NCI-H2081 (cell line): ENCODE results near the gene RTN4.

Experiments
- DNase-seq, 2 experiments: peaks; one replicate each; lab custom pipeline; 2025; lab: John Stamatoyannopoulos, UW

The RTN4 gene

DNA sequence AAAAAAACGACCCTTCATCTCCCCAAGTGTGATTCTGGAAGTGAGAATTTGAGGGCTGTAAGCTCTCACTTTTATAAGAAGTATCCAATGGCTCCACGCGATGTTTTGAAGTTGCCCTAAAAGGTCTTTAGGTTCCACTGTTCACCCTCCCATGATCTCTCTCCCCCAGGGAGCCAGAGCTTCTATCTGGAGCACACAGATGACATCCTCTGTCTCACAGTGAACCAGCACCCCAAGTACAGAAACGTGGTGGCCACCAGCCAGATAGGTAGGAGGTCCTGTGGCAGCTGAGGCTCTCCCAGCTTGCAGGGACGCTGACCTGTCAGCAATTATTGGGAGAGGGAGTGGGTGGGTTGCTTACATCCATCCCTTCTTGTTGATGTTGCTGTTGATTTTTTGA, 97.8 kb downstream of the RTN4 start:
- DNase-seq, result no peak

GRCh38 chr2:54950811-54951210, 99.4 kb downstream of the RTN4 start:
- no peak for DNase-seq

DNA sequence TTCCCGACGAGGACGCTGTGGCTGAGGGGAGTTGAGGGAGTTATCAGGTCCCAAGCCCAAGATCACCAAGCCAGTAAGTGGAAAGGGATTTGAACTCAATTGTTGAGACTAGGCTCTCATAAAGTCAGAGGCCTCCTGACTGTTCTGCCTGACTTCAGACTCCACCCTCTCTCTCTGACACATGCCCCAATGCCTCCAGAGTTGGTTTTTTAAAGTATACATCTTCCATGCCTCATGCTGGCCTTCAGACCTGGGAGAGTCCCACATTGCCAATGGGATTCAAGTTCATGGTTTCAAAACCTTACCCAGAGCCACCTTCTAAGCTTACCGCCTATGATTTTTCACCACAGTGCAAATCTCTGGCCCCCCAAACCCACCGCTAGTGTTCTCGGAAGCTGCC, 100.8 kb downstream of the RTN4 start:
- DNase-seq, result no peak

DNA sequence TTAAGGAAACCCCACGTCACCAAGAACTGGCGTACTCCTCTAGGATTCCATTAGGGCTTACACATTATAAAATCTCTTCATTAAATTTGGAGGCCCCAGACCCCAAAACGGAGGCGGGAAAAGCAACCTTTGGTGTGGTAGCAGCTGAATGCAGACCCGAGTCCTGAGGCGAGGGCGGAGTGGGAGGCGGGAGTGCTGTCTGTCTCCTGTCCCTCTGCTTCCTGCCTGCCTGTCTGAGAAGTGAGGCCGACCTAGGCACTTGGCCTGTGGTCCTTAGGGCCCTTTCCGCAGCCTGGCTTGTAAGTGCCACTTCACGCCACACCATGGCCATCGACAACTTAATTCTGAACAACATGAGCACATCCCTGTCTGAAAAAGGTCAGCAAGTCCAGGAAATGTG, 102.1 kb downstream of the RTN4 start:
- no peak for DNase-seq

DNA sequence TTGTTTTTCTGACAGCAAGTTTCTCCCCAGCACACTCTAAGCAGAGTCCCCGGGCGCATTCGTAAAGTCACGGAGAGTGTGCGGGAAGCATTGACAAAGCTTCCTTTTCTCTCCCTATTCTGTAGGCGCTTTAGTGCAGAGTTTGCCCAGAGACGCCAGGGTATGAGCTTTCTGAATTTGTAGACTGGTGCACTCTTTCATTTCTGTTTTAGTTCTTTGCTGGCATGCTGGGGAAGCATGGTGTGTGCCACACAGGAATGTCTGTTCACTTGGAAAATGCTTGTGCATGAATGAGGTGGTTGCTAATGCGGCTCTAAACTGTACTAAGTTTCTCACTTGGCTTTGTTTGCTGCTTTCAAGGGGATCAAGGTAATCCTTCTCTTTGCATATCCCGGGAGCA, 102.6 kb downstream of the RTN4 start:
- DNase-seq, result no peak

DNA sequence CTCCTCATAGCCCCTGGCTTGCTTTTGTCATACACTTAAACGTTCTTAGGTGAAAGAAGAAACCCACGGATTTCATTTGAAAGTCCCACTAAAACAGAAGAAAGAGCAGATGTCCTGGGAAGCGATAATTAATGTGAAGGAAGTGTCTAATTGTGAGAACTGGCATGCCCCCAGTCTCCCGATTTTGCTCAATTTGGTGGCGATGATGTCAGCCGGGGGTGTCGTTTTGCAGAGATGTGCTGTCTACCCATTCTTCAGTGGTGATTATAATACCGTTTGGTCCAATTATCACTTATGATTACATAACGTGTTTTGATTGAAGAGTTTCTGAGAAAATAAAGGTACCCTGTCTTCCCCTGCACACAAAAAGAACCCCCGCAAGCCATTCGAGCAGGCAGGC, 103.1 kb downstream of the RTN4 start:
- DNase-seq, result no peak

GRCh38 chr2:54946220-54946805, 103.9 kb downstream of the RTN4 start:
- no peak for DNase-seq

DNA sequence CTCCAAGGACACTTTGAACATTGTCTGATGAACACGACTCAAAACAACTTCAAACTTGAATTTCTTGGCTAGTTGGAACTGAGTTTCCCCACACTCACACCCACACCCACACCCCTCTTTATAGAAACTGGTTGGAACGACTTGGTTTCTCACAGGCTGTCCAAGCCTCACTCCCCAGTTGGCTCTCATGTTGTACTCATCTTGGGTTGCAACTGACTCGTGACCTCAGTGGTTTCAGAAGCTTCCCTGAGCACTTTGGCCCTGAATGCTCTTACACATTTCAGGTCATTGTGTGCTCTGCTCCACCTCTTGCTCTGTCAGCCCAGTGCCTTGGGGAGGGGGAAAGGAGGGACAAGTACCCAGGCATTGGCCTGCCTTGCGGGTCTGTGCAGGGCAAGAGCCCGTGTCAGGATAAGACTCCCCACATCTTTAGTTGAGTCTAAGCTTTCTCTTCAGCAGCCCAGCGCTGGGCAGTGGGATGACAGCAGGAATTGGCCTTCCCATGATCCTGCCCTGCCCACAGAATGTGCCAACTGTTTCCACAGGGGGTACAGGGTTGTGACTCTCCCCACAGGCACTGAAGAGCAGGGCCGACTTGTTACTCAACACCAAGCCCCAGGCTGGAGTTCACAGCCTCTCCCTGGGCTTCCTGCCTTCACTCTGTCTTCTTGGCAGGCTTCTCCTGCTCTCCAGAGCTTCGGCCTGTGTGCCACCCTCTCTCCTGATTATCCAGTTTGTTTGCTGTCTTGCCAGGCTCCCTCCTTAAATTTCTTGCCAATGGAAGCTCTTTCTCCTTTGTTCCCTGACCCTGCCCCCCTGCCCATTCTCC, 104.6 kb downstream of the RTN4 start:
- DNase-seq, result no peak

- DNase-seq, result no peak
Measured at GRCh38 chr2:54944724-54945326, 105.4 kb downstream of the RTN4 start.

- DNase-seq, result no peak
Measured at GRCh38 chr2:54942373-54942772, 107.9 kb downstream of the RTN4 start.

DNA sequence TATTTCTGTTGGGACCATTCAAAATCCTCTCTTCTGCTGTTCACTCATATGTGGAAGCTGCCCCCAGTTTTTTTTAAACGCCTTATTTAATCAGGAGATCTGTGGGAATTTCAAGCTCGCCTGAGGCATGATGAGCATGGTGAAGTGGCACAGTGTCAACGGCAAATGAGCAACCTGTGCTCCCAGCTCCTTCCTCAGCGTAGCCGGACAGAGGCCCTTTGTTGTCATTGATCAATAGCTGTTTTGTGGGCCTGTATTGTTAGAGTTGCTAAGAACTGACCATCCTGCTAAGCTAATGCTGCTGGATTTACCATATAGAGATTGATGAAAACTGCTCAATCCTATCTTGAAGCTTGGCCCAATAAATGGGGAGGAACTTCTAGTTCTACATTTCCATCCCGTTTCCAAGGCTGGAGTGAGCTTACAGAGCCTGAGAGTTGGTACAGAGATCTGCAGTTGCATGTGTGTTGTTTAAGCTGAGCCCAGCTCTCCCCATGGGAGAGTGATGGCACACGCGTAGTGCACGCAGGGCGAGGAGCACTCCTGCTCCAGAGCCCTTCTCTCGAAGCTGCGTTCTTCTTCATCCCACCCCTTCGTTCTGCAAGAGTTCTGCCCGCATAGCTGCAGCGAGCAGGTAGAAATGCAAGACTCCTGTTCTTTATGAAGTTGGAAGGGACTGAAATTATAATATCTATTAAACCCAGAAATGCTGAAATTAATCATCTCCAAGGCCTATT, 108.8 kb downstream of the RTN4 start:
- DNase-seq, result no peak

DNA sequence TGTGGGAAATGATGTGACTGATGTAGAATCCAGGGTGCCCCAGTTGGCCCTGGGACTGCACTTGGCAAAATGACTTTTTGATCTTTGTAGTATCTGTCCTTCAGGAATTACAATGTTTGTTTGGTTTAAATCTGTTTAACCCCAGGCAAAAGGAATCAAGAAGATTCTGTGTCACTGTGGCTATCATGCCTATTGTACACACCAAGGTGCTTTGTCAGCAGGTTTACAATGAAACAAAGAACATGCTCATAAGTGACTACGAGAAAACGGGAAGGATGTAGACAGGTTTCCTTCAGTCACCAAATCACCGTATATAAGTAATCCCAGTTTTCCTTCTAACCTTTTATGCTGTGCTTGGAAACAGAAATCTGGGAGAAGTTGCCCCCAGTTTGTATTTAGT, 109.5 kb downstream of the RTN4 start:
- no peak for DNase-seq

GRCh38 chr2:54939446-54940118, 110.7 kb downstream of the RTN4 start:
- DNase-seq, result no peak

GRCh38 chr2:54936766-54937165, 113.5 kb downstream of the RTN4 start:
- DNase-seq, result no peak

DNA sequence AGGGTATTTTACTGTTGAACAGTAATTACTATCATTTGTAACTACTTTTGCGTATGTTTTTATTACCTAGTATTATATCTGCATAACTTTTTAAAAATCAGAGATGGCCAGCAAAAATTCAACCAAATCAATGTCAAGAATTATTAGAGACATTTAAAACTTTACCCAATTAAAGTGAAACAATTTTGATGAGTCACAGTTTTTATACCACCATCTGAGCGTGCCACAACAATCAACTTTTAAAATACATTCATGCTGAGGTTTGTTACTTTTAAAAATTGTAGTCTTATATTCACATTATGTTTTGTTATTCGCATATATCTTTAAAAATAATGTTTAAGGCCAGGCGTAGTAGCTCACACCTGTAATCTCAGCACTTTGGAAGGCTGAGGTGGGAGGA, 114.9 kb downstream of the RTN4 start:
- DNase-seq, result no peak

- no peak for DNase-seq
Measured at GRCh38 chr2:54931473-54931872, 118.8 kb downstream of the RTN4 start.

DNA sequence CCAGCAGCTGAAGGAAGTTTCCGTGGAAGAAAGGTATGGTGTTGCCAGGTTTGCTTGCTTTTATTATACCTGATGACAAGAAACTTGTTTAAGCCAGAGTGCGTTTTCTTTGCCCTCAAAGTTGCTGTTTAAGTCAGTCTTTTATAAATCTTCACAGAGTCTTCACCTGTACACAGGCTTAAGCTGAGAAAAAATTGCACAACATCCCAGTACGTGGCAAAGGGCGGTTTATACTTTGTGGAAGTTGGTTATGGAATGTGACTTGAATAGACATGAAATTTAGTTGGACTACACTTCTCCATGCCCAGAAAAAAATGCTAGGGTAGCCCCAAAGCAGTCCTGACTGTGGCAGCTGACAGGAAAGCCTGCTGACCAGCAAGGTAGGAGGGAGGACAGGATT, 121.5 kb downstream of the RTN4 start:
- no peak for DNase-seq

DNA sequence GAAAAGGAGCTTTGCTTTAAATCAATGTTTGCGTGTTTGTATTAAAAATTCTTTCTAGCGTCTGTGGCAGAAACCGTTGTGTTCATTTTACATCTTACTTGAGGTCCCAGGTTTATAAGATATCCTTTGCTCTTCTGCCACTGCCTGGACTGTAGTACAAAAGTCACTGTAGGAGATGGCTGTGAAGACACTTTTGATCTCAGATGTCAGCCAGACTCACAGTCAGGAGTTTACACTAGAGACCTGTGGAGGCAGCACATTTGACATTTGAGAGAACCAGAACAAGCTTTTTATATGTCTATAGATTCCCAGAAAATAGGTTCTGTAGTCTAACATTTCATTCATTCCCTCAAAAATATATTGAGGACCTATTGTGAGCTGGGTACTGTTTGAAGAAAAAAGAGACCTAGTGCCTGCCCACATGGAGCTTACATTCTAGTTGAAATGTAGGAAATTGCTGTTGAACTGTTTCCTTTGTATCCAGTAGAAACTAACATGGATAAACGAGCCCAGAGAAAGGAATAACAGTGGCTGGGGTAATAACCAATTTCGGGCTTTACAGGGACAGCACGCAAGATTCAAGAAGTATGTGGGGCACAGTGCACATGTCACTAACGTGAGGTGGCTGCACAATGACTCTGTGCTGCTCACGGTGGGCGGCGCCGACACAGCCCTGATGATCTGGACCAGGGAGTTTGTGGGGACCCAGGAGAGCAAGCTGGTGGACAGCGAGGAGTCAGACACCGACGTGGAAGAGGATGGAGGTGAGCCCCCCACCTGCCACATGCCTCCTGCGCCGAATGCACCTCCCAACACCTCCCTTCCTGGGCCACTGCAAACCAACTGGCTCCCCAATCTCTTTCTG, 122.3 kb downstream of the RTN4 start:
- no peak for DNase-seq

GRCh38 chr2:54927085-54927750, 123.0 kb downstream of the RTN4 start:
- no peak for DNase-seq

DNA sequence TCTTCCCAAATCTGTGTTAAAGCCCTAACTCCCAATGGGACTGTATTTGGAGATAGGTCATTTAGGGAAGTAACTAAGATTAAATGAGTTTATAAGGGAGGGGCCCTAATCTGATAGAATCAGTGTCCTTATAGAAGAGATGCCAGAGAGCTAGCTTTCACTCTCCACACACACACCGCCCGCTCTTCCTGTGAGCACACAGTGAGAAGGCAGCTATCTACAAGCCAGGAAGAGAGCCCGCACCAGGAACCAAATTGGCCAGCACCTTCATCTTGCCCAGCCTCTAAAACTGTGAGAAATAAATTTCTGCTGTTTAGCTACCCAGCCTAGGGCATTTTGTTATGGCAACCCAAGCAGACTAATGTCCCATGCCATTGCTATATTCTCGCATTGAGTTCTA, 125.2 kb downstream of the RTN4 start:
- no peak for DNase-seq

DNA sequence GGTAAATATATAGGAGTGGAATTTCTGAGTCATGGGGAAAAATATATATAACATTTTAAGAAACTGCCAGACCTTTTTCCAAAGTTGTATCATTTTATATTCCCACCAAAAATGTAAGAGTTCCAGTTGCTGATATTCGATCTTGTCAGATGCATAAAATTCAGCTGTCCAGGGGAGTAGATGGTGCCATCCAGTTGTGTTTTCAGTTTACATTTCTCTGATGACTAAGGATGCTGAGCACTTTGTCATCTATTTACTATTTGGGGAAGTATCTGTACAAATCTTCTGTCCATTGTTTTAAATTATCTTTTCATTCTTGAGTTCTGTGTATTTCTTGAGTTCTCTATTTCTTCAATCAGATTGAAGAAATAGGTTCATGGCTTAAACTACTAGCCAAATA, 126.1 kb downstream of the RTN4 start:
- no peak for DNase-seq
